Peyer's patch (tissue), 4 donors: Measurements from ENCODE around the gene VANGL2.

Experiments
- POLR2A ChIP-seq, 2 donors: fragments of 450-650 bp; IDR thresholded peaks; one replicate each; pipeline ENCODE4 v1.5.1; 2017; ENCODE audit warnings: antibody characterized with exemption in 2 of 2, mild to moderate bottlenecking in 2 of 2, moderate library complexity in 2 of 2
- TF ChIP-seq, protein P1 (sequence below), 6 experiments: fragments of 450-650 bp in 4 of 6; fragments of 200-600 bp in 2 of 6; sonication (generic) in 1 of 6; IDR thresholded peaks; one replicate each; pipeline ENCODE4 v1.5.1; 2017 to 2019; ENCODE audit warnings: antibody characterized with exemption in 6 of 6, mild to moderate bottlenecking in 3 of 6, moderate library complexity in 1 of 6

- TF ChIP-seq, protein P1, sequence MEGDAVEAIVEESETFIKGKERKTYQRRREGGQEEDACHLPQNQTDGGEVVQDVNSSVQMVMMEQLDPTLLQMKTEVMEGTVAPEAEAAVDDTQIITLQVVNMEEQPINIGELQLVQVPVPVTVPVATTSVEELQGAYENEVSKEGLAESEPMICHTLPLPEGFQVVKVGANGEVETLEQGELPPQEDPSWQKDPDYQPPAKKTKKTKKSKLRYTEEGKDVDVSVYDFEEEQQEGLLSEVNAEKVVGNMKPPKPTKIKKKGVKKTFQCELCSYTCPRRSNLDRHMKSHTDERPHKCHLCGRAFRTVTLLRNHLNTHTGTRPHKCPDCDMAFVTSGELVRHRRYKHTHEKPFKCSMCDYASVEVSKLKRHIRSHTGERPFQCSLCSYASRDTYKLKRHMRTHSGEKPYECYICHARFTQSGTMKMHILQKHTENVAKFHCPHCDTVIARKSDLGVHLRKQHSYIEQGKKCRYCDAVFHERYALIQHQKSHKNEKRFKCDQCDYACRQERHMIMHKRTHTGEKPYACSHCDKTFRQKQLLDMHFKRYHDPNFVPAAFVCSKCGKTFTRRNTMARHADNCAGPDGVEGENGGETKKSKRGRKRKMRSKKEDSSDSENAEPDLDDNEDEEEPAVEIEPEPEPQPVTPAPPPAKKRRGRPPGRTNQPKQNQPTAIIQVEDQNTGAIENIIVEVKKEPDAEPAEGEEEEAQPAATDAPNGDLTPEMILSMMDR (IDR thresholded peaks at IDR 0.05) = no peak
- TF ChIP-seq POLR2A (IDR thresholded peaks at IDR 0.05) = no peak
Observed at GRCh38 chr1:160358073-160358472, 42.3 kb upstream of the VANGL2 start.
